ENCODE measurements around the gene SCN5A.

GRCh38 chr3:38648659-38649499 lies 608 bp downstream of the SCN5A start:
- TF ChIP-seq CTCF (IDR thresholded peaks at IDR 0.05) (no peak), EZH2 (IDR thresholded peaks at IDR 0.05) (peak; percentile 64), EZH2phosphoT487 (IDR thresholded peaks at IDR 0.05) (peak; percentile 45)
